CD4-positive, alpha-beta T cell treated with Interleukin-10 for 1 hour (primary cell): ENCODE data around the gene ZNF674.
"Not testable (repeated sequence)": the region's sequence is repeated elsewhere in the genome, so short reads cannot be mapped to it uniquely, and the experiment has no call there.

Source experiments
- DNase-seq: peaks from one replicate; pipeline ENCODE4 v3.0.0-alpha.2; 2020

ZNF674 gene

DNA sequence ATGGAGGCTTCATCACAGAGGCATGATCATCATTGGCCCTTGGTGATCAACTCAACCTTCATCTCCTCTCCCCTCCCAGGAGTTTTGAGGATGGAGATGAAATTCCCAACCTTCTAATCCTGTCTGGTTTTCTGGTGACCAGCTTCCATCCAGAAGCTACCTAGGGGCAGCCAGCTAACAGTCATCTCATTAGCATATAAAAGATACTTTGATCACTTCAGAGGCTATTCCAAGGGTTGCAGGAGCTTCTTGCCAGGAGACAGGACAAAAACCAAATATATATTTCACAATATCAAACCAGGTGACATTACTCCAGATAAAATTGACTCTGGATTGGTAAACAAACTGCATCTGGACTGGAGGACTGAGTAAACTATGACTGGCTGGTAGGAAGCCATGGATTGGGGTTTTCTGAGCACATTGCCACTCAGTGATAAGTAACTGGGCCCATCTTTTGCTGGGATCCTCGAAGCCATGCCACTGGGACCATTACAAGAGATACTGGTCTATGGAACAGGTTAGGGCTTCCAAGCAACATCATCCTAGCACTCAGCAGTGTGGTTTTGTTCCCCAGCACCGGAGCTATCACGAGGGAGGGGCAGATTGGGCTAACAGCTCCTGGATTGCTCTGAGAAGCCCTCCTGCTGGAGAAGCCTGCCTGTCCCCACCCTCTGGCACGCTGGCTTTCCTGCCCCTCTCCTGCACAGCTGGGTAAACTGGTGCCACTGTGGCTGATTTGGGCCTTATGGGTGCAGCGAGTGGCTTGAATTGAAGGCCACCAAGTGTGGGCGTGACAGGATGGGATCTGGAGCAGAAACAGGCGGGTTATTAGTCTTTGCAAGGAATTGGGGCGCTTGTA lies 84.2 kb downstream of the ZNF674 start:
- not testable (repeated sequence) for DNase-seq

DNA sequence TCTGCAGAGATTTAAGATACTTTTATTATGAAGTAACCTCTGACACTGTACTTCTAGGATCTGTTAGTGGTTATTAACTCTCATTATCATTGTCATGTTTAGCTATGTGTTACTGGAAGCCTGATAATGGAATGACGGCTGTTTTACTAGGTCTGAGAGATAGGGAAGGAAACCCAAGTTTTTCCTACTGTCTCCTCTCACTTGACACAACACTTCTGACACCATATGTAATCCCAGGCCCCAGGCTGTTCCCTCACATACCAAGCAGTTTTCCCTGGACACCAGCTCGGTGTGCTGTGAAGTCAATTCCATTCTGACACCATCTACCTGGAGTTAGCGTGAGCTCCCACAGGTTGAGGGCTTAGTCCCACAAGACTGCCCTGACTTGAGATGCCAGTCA lies 85.6 kb downstream of the ZNF674 start:
- no peak for DNase-seq

DNA sequence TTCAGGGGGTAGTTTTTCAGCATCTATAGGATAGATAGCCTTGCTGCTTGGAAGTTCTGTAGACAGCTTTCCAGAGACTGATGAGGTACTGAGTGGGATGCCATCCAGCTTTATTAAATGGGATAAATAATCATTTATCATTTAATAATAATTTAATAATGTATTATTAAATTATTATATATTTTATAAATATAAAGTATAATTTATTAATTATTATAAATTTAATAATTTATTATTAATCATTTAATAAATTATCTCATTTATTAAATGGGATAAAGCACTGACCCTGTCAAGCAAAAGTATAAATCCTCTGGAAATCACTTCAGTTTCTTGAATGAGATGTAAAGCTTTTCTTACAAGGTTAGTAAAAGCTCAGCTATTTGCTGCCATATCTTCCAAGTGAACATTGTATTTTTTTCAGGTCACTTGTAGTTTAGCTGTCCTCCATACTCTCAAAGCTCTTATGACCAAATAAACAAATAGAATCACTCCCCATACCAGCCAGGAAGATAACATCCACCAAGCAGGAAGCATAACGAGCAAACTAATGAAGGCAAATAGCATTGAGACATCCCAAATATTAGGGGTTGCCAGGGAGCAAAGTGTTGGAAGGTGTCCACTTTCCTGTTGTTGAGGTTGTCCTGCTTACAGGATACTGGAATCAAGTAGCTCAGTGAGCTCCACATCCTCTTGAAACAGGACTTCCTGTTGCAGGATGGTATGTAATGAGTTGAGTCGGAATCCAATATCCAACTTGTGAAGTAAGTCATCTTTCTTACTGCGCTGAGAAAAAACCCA lies 88.9 kb downstream of the ZNF674 start:
- DNase-seq, result no peak
